Medulla oblongata (tissue), 1 donor: ENCODE results near the gene HADH.
"Not testable (repeated sequence)": the region's sequence is repeated elsewhere in the genome, so short reads cannot be mapped to it uniquely, and the experiment has no call there.

Experiments used
- DNase-seq: peaks from one replicate; pipeline ENCODE4 v3.0.0-alpha.2; 2015; ENCODE audit errors: extremely low spot score

Gene HADH

GRCh38 chr4:107989537-107990386, at the start of gene HADH:
Gene HADH, plus strand, starts transcription at chr4:107989889. Its CDS starts 44 bp downstream, at chr4:107989933.
- peak; percentile 98 for DNase-seq

GRCh38 chr4:107945809-107946208, 43.9 kb upstream of the HADH start:
- no peak for DNase-seq

- no peak for DNase-seq
Measured at GRCh38 chr4:107950746-107951540, 38.7 kb upstream of the HADH start.

GRCh38 chr4:107951551-107951950, 38.1 kb upstream of the HADH start:
- no peak for DNase-seq

GRCh38 chr4:107956011-107956410, 33.7 kb upstream of the HADH start:
- DNase-seq: no peak

GRCh38 chr4:107966903-107967302, 22.8 kb upstream of the HADH start:
- DNase-seq: no peak

- not testable (repeated sequence) for DNase-seq
Measured at GRCh38 chr4:107967519-107967918, 22.2 kb upstream of the HADH start.

GRCh38 chr4:107967921-107968320, 21.8 kb upstream of the HADH start:
- not testable (repeated sequence) for DNase-seq

- DNase-seq: peak; percentile 39
Measured at GRCh38 chr4:107970063-107970798, 19.5 kb upstream of the HADH start.

- no peak for DNase-seq
Measured at GRCh38 chr4:107972605-107973004, 17.1 kb upstream of the HADH start.

- DNase-seq: no peak
Measured at GRCh38 chr4:107974523-107974922, 15.2 kb upstream of the HADH start.

- DNase-seq: no peak
Measured at GRCh38 chr4:107977482-107977881, 12.2 kb upstream of the HADH start.

GRCh38 chr4:107977966-107978705, 11.6 kb upstream of the HADH start:
- peak; percentile 50 for DNase-seq

- peak; percentile 82 for DNase-seq
Measured at GRCh38 chr4:107978716-107979451, 10.8 kb upstream of the HADH start.

GRCh38 chr4:107987916-107988762, 1.6 kb upstream of the HADH start:
- DNase-seq: no peak

- no peak for DNase-seq
Measured at GRCh38 chr4:107988763-107989035, 990 bp upstream of the HADH start.

GRCh38 chr4:107989162-107989536, 540 bp upstream of the HADH start:
- peak; percentile 29 for DNase-seq

GRCh38 chr4:107991945-107992630, 2.4 kb downstream of the HADH start:
- no peak for DNase-seq

GRCh38 chr4:107993969-107994368, 4.3 kb downstream of the HADH start:
- no peak for DNase-seq
